ENCODE measurements around the gene NRCAM.

Gene NRCAM

DNA sequence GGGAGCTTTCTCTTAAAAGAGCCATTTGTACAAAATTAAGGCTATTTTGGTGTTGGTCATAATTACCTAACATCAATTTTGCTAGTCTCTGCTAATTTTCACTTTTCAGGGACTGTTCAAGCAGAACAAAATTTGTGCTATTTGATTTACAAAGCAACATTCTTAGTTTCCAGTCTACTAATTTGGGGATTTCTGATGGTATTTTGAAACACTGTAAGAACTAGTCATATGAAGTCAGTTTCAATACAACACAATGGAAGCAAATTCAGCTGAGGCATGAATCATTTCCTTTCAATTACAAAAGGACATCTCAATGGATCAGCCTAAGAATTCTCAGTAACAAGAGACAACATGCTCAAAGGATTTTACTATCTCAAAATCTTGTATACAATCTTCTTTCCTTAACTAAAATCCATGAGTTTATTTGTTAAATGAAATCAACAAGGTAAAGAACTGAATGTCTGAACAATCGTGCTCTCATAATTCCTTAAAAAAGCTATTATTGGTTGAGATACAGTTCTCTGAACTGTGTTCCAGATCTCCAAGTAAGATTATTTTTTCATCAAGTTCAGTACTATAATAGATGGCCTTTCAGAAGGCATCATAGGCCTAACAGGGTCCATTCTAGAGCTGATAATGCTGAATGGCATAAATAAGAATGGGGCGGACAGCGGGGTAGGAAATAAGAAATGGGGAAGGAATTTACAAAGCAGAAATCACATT is 144.6 kb downstream of the NRCAM start:
- FAIRE-seq = peak; percentile 55
- no peak for DNase-seq (ENCODE audit: insufficient read length, low spot score)
- TF ChIP-seq, protein P1, sequence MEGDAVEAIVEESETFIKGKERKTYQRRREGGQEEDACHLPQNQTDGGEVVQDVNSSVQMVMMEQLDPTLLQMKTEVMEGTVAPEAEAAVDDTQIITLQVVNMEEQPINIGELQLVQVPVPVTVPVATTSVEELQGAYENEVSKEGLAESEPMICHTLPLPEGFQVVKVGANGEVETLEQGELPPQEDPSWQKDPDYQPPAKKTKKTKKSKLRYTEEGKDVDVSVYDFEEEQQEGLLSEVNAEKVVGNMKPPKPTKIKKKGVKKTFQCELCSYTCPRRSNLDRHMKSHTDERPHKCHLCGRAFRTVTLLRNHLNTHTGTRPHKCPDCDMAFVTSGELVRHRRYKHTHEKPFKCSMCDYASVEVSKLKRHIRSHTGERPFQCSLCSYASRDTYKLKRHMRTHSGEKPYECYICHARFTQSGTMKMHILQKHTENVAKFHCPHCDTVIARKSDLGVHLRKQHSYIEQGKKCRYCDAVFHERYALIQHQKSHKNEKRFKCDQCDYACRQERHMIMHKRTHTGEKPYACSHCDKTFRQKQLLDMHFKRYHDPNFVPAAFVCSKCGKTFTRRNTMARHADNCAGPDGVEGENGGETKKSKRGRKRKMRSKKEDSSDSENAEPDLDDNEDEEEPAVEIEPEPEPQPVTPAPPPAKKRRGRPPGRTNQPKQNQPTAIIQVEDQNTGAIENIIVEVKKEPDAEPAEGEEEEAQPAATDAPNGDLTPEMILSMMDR (IDR thresholded peaks at IDR 0.05; ENCODE audit: insufficient read depth, missing control alignments) = no peak

DNA sequence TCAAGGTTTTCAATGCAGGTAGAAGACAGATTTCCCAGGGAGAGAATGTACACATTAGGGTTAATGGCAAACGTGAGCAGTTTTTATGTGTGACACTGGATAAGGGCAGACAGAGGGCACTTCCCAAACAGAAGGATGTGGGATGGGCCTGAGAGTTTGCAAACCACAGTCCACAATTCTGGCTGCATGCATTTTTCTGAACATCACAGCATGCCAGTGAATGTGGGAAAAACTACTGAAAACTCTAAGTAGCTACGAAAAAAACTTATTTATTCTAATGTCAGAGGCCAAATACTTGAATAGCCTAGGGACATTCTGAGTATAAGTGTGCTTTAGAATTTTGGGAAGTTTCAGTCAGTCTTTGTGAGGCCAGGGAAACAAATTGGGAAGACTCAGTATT is 145.9 kb downstream of the NRCAM start:
- TF ChIP-seq, protein P1 (IDR thresholded peaks at IDR 0.05; ENCODE audit: insufficient read depth, missing control alignments) = no peak
- DNase-seq (ENCODE audit: insufficient read length, low spot score) (no peak), FAIRE-seq (no peak)

DNA sequence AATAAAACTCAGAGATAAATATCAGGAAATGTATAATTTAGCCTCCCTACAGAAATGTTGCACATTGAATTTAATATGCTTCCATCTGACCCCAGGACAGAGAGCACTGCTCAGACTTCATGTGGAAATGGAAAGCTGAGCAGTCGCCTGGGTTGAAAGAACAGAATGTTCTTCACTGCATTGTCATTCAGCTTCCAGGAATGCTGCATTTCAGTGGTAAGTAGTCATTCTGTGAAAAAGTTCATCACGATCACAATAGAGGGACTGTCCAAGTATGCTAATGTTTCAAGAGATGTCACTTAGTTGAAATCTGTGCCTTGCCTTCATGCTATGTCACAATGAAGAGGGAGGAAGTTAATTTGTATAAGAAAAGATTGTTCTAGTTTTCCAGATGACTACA is 147.3 kb downstream of the NRCAM start:
- no peak for DNase-seq (ENCODE audit: insufficient read length, low spot score)
- TF ChIP-seq, protein P1 (IDR thresholded peaks at IDR 0.05; ENCODE audit: insufficient read depth, missing control alignments) = no peak
- FAIRE-seq = no peak

DNA sequence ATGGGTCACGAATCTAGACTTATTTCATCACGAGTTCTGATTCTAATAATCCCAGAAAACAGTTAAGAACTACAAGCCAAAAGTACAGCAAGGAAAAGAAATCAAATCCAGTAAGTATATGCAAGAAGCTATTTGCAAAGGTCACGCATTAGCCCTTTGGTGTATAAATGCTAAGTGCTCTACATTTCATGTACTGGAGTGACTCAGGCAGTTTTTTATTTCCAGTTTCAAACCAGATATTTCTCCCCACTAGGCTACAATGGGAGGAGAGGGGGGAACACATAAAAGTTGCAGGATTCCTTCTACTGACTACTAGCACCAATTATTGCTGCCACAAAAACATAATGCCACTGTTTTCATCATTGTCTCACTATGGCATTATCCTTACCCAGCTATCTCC is 148.0 kb downstream of the NRCAM start:
- DNase-seq (ENCODE audit: insufficient read length, low spot score) = no peak
- no peak for FAIRE-seq
- TF ChIP-seq, protein P1 (IDR thresholded peaks at IDR 0.05; ENCODE audit: insufficient read depth, missing control alignments) = no peak

GRCh38 chr7:108307595-108307994 is 148.6 kb downstream of the NRCAM start:
- FAIRE-seq (no peak), DNase-seq (ENCODE audit: insufficient read length, low spot score) (no peak)
- TF ChIP-seq, protein P1 (IDR thresholded peaks at IDR 0.05; ENCODE audit: insufficient read depth, missing control alignments) = no peak

DNA sequence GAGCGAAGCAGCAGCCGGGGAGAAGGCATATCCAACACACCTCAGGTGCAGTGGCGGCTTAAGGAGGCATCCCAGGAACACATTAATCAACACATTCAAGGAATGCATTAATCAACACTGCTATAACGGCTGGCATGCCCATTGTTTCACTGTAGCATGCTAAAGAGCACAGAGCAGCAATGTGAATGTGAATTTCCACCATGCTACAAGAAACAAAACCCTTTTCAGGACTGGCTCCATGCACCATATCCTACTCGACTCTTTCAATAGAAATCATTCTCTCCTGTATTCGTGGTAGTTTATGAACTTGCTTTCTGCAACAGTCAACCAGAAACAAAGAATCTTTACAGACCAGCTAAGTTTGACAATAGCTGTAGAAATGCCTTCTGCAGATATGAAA is 149.0 kb downstream of the NRCAM start:
- FAIRE-seq = no peak
- DNase-seq (ENCODE audit: insufficient read length, low spot score) = no peak
- TF ChIP-seq, protein P1 (IDR thresholded peaks at IDR 0.05; ENCODE audit: insufficient read depth, missing control alignments) = no peak

- no peak for DNase-seq (ENCODE audit: insufficient read length, low spot score)
- no peak for FAIRE-seq
- TF ChIP-seq, protein P1 (IDR thresholded peaks at IDR 0.05; ENCODE audit: insufficient read depth, missing control alignments) = no peak
Measured at GRCh38 chr7:108303332-108303731, 152.9 kb downstream of the NRCAM start.

All from D721Med (cell line).